ENCODE data around the gene NINJ1. TPM values are rescaled to one million over a fixed set of nuclear protein-coding genes. Genes with fewer than 3 reads are reported as not detected.

Gene NINJ1
- total RNA-seq, 2 donors from 2014 or later: 20.1 to 21.9 TPM

Other genes starting within 250 kb of the NINJ1 start
- 10 to 100 TPM; 42.0 to 43.3 TPM for gene FGD3, start 186.7 kb downstream of the NINJ1 start, total RNA-seq
- gene SUSD3, start 75.5 kb downstream of the NINJ1 start, total RNA-seq: 1 to 10 TPM in 1 of 2 donors, under 1 TPM in 1; 0.67 to 3.3 TPM
- 10 to 100 TPM; 21.7 to 23.4 TPM for gene CARD19, start 38.0 kb downstream of the NINJ1 start, total RNA-seq
- not detected for gene WNK2, start 49.9 kb upstream of the NINJ1 start, total RNA-seq

Measured in natural killer cell treated with Interleukin-12 subunit alpha and Interleukin-12 subunit beta and Interleukin-15 and Interleukin-18, amount 100 ng/mL, for 72 hours (primary cell).